HL-60 (cell line): Measurements from ENCODE around the gene DOCK2.

Experiments
- DNase-seq, 2 experiments: peaks; one replicate each; pipeline ENCODE4 v3.0.0-alpha.2; 2010 to 2020; ENCODE audit warnings: low read depth in 1 of 2, low spot score in 1 of 2
- H3K27ac ChIP-seq: fragments of 250-450 bp; sonication (Bioruptor Pico); replicated peaks from 2 replicates; pipeline ENCODE4 v1.5.1; 2020; ENCODE audit warnings: mild to moderate bottlenecking, moderate library complexity
- H3K27me3 ChIP-seq: fragments of 250-450 bp; sonication (Bioruptor Pico); 2 replicates; pipeline ENCODE4 v1.5.1; 2021; ENCODE audit warnings: mild to moderate bottlenecking, moderate library complexity; ENCODE audit not compliant: insufficient read depth, poor library complexity, severe bottlenecking
- H3K4me3 ChIP-seq: replicated peaks from 2 replicates; pipeline ENCODE4 v1.5.1; 2011; ENCODE audit warnings: mild to moderate bottlenecking, control low read depth, low read length; ENCODE audit not compliant: insufficient read depth
- CTCF ChIP-seq: IDR thresholded peaks from one replicate; pipeline ENCODE4 v1.5.1; 2011; ENCODE audit warnings: low read length, control low read depth, inconsistent platforms; ENCODE audit not compliant: insufficient read depth
- GABPA ChIP-seq: IDR thresholded peaks from 2 replicates; pipeline ENCODE4 v1.6.1; 2012; ENCODE audit warnings: low read depth
- POLR2AphosphoS5 ChIP-seq: IDR thresholded peaks from 2 replicates; pipeline ENCODE4 v1.6.1; 2012; ENCODE audit warnings: low read depth
- REST ChIP-seq: IDR thresholded peaks from 2 replicates; pipeline ENCODE4 v1.6.1; 2012; ENCODE audit warnings: low read depth; ENCODE audit not compliant: insufficient replicate concordance
- SPI1 ChIP-seq: IDR thresholded peaks from 2 replicates; pipeline ENCODE4 v1.6.1; 2012; ENCODE audit warnings: low read depth, mild to moderate bottlenecking, borderline replicate concordance

Gene DOCK2

GRCh38 chr5:169696621-169697510 lies 59.8 kb downstream of the DOCK2 start:
- H3K27me3 ChIP-seq = no peaks in the 10 kb centered on the region
- no peak for DNase-seq
- TF ChIP-seq CTCF = no peak
- no peak for TF ChIP-seq SPI1
- no peak for TF ChIP-seq REST
- TF ChIP-seq POLR2AphosphoS5 = no peak
- no peak for TF ChIP-seq GABPA
- H3K4me3 ChIP-seq = no peak overlapping the region
- H3K27ac ChIP-seq = no peak overlapping the region

GRCh38 chr5:169697511-169697890 lies 60.4 kb downstream of the DOCK2 start:
- TF ChIP-seq REST = no peak
- Histone ChIP-seq H3K27ac (no peak overlapping the region), H3K4me3 (no peak overlapping the region), H3K27me3 (no peaks in the 10 kb centered on the region)
- no peak for DNase-seq

GRCh38 chr5:169697976-169698375 lies 60.9 kb downstream of the DOCK2 start:
- no peak for TF ChIP-seq REST
- no peak for TF ChIP-seq GABPA
- TF ChIP-seq CTCF = no peak
- no peak for TF ChIP-seq POLR2AphosphoS5
- no peak for TF ChIP-seq SPI1
- no peak for DNase-seq
- no peak overlapping the region for H3K27ac ChIP-seq
- no peak overlapping the region for H3K4me3 ChIP-seq
- H3K27me3 ChIP-seq = no peaks in the 10 kb centered on the region
